HUES48 (cell line): ENCODE measurements around the gene NRCAM.

ENCODE experiments used
- H3K27ac ChIP-seq: one replicate; pipeline ENCODE4 v1.7.0; 2013; ENCODE audit warnings: low read depth, low read length, inconsistent platforms
- H3K27me3 ChIP-seq: 2 replicates; pipeline ENCODE4 v1.6.1; 2013; ENCODE audit warnings: mild to moderate bottlenecking, low read length; ENCODE audit not compliant: control insufficient read depth, insufficient read depth
- H3K36me3 ChIP-seq: 2 replicates; pipeline ENCODE4 v1.6.1; 2013; ENCODE audit warnings: low read length; ENCODE audit not compliant: control insufficient read depth, insufficient read depth
- H3K4me1 ChIP-seq: 2 replicates; pipeline ENCODE4 v1.6.1; 2013; ENCODE audit warnings: mild to moderate bottlenecking, low read length; ENCODE audit not compliant: control insufficient read depth, insufficient read depth
- H3K4me3 ChIP-seq: 2 replicates; pipeline ENCODE4 v1.5.1; 2013; ENCODE audit warnings: mild to moderate bottlenecking, low read depth, low read length
- H3K9ac ChIP-seq: 2 replicates; pipeline ENCODE4 v1.6.1; 2013; ENCODE audit warnings: mild to moderate bottlenecking, low read depth, low read length, moderate library complexity
- H3K9me3 ChIP-seq: 2 replicates; pipeline ENCODE4 v1.6.1; 2013; ENCODE audit warnings: low read length; ENCODE audit not compliant: control insufficient read depth, insufficient read depth

NRCAM gene

DNA sequence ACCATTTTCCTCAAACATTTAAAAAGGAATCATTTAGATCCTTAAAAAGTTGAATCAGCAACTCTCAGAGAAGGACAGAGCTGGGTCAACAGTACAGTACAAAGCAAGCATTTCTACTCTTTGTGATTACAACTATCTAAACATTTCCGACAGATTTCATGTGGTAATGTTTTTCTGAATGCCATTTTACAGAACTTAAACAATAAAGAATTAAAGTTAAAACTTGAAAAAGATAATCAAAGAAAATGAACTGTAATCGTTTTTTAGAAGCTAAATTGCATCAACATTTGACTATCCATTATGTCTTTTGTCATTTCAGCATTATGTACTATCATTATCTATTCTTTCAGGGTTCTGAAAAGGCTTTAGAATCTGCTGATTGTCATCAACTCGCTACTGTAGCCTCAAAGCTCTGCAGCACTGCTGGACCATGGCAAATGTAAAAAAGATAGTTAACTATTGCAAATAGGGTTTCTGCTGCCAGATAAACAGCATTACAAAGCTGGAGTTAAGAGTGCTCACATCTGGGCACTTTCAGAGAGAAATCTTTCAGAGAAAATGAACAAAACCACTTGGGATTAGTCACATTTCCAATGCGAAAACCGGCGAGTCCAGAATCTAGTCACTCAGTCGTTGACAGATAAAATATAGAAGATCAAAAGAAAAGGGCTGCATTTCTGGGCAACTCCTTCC, 165.6 kb downstream of the NRCAM start:
- Histone ChIP-seq H3K27ac (peak overlapping the region; percentile 19), H3K27me3 (no peaks in the 10 kb centered on the region), H3K4me1 (peaks cover 20% of the 10 kb centered on the region), H3K9me3 (no peaks in the 10 kb centered on the region), H3K9ac (no peak overlapping the region), H3K4me3 (no peak overlapping the region), H3K36me3 (no peaks in the 10 kb centered on the region)

DNA sequence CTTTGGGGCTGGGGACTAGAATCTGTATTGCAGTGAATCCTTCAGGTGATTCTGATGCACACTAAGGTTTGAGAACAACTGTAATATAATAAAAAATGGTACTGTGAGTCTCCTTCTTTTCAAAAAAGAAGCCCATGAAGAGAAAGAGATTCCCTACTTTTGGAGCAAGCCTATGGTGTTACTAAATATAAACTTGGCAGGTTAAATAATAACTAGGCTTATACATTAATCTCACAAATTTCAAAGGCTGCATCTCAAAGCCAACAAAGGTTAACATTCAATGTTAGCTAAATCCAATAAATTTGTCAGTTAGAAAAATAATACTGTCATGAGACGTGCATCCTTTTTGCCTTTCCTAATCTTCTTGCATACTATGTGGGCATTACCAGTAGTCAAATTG, 166.4 kb downstream of the NRCAM start:
- Histone ChIP-seq H3K27me3 (no peaks in the 10 kb centered on the region), H3K36me3 (no peaks in the 10 kb centered on the region), H3K4me1 (peaks cover 20% of the 10 kb centered on the region), H3K27ac (no peak overlapping the region), H3K9ac (no peak overlapping the region), H3K4me3 (no peak overlapping the region), H3K9me3 (no peaks in the 10 kb centered on the region)

DNA sequence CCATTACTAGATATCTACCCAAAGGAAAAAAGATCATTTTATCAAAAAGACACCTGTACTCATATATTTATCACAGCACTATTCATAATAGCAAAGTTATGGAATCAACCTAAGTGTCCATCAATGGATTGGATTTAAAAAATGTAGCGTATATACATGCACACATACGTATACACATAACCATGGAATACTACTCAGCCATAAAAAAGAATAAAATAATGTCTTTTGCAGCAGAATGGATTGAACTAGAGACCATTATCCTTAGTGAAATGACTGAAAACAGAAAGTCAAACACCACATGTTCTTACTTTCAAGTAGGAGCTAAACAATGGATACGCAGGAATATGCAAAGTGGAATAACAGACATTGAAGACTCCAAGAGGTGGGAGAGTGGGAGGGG, 168.4 kb downstream of the NRCAM start:
- H3K27me3 ChIP-seq, result no peaks in the 10 kb centered on the region
- H3K4me1 ChIP-seq, result peaks cover 17% of the 10 kb centered on the region

DNA sequence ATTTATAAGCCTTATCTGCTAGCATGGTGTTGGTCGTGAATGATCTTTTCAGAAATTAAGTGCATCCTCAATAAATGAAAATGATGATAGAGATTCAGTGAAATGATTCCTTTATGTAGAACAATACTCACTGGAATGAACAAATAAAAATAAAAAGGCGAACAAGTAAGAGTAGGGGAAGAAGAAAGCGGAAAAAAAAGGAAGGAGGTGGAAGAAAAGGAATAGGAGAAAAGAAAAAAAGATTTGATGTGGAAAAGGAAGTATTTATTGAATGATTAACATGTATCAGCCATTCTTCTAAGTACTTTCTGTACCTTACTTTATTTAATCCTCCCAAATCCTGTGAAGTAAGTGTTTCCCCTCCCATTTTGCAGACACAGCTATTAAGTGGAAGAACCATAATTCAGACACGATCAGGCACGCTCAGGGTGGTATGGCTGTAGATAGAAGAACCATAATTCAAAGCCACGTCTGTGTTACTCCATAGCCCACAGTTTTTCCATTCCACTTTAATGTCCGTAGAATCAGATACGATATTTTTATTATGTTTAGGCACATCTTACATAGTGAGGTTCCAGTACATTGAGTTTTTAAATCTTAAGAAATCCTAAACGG, 169.8 kb downstream of the NRCAM start:
- Histone ChIP-seq H3K36me3 (no peaks in the 10 kb centered on the region), H3K27me3 (no peaks in the 10 kb centered on the region), H3K4me1 (peaks cover 15% of the 10 kb centered on the region), H3K9ac (no peak overlapping the region), H3K27ac (no peak overlapping the region), H3K9me3 (no peaks in the 10 kb centered on the region), H3K4me3 (no peak overlapping the region)

More for the DNA sequence above, 168.4 kb downstream of the NRCAM start:
- H3K36me3 ChIP-seq, result no peaks in the 10 kb centered on the region
- H3K4me3 ChIP-seq, result no peak overlapping the region
- no peak overlapping the region for H3K9ac ChIP-seq
- H3K27ac ChIP-seq, result no peak overlapping the region
- H3K9me3 ChIP-seq, result no peaks in the 10 kb centered on the region

DNA sequence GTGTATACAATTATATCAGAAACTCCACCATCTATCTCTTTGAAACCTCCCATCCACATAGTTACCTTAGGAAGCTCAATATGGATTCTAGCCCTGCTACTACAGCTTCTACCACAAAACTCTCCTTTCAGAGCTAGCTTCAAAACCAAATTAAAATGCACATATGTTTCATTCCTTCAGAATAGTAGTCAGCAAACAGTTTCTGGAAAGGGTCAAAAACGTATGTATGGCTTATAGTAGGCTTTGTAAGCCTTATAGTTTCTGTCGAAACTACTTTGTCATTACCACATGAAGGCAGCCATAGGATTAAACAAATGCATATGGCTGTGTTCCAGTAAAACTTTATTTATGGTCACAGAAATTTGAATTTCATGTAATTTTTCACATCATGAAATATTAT, 170.5 kb downstream of the NRCAM start:
- Histone ChIP-seq H3K27ac (no peak overlapping the region), H3K9ac (no peak overlapping the region), H3K4me3 (no peak overlapping the region), H3K27me3 (no peaks in the 10 kb centered on the region), H3K9me3 (no peaks in the 10 kb centered on the region), H3K36me3 (no peaks in the 10 kb centered on the region), H3K4me1 (peaks cover 9% of the 10 kb centered on the region)

DNA sequence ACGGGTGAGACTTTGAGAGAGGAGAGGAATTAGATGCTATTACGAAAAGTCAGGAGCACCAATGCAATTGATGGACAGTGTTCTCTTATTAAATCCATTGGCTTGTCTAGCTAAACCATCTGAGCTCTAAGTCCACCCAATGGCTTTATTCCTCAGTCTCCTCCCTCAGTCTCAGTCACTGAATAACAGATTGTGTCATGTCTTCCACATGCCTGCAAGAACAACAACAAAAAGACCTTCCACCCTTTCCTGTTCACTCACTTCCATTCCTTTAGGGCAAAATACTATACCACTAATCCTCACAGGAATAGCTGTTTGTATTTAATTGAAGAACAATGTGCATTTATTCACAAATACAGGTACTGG, 171.2 kb downstream of the NRCAM start:
- Histone ChIP-seq H3K36me3 (no peaks in the 10 kb centered on the region), H3K9me3 (no peaks in the 10 kb centered on the region), H3K27me3 (no peaks in the 10 kb centered on the region), H3K4me3 (no peak overlapping the region), H3K27ac (no peak overlapping the region), H3K4me1 (peaks cover under 1% of the 10 kb centered on the region), H3K9ac (no peak overlapping the region)

DNA sequence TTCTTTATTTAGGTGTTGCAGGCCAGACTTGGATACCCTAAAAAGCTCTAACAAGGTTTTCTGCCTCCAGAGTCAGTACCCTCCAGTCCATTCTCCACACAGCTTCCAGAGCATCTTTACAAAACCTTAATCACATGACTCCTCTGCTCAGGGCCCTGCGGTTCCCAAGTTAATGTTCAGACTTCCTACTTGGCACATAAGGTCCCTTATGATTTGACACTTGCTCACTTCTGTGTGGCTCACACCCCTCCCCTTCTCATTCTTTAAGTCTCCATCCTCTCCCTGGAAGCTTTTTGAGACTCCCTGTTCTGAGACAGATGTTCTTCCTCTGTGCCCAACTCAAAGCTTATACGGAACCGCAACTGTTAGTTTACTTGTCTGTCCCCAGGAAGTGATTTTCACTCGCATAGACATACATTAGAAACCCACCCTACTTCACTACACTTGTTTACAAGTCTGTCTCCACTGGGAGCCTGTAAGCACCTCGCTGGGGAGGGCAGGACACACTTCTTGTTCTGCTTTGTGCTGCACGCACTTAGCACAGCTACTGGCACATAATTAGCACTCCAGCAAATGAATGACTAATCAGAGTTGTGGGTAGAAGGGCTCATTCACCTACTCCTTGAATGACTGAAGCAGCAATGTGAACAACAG, 171.8 kb downstream of the NRCAM start:
- H3K9me3 ChIP-seq, result no peaks in the 10 kb centered on the region
- no peaks in the 10 kb centered on the region for H3K4me1 ChIP-seq
- no peaks in the 10 kb centered on the region for H3K27me3 ChIP-seq
- no peak overlapping the region for H3K4me3 ChIP-seq
- H3K27ac ChIP-seq, result no peak overlapping the region
- no peaks in the 10 kb centered on the region for H3K36me3 ChIP-seq
- no peak overlapping the region for H3K9ac ChIP-seq

DNA sequence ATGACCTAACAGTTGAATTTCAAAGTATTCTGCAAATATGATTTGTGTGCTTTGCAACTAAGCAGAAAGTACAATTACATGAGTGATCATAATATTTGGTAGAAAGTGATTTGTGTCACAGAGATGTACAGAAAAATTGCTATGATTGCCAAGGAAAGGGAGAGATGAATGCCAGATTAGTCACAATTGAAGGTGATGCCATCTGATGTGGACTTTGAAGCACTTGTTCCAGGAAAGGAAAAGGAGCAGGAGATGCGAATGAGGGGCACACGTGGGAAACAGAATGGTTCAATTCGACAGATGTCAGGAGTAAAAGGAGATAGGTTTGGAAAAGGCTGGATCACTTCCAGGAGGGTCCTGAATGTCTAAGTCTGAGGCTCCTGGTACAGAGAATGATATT, 173.0 kb downstream of the NRCAM start:
- Histone ChIP-seq H3K4me1 (no peaks in the 10 kb centered on the region), H3K36me3 (no peaks in the 10 kb centered on the region), H3K4me3 (no peak overlapping the region), H3K9ac (no peak overlapping the region), H3K27me3 (no peaks in the 10 kb centered on the region), H3K27ac (no peak overlapping the region), H3K9me3 (no peaks in the 10 kb centered on the region)

DNA sequence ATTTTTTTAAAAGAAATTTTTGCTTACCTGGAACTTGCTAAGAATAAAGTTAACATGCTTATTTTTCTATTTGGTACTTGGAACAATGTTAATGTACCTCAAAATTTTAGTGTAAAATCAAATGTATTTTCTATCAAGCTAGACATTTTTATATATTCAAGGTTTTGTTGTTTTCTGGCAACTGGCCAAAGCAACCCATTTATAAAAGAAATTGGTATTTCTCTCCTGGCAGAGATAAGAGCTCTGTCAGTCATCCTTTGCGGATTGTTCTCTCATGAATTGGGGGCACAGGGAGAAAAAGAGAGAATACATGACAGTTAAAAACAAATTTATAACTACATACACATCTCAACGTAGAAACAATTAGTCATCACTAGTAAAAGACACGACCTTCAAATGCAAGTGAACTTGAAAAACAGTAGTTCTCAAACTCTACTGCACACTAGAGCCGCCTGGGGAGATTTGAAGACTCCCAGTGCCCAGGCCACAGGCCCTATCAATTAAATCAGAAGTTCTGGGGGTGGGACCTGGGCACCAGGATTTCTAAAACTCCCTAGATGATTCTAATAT, 173.7 kb downstream of the NRCAM start:
- H3K4me1 ChIP-seq, result no peaks in the 10 kb centered on the region
- no peaks in the 10 kb centered on the region for H3K27me3 ChIP-seq
- H3K9ac ChIP-seq, result no peak overlapping the region
- H3K36me3 ChIP-seq, result no peaks in the 10 kb centered on the region
- no peaks in the 10 kb centered on the region for H3K9me3 ChIP-seq
- H3K4me3 ChIP-seq, result no peak overlapping the region
- H3K27ac ChIP-seq, result no peak overlapping the region

DNA sequence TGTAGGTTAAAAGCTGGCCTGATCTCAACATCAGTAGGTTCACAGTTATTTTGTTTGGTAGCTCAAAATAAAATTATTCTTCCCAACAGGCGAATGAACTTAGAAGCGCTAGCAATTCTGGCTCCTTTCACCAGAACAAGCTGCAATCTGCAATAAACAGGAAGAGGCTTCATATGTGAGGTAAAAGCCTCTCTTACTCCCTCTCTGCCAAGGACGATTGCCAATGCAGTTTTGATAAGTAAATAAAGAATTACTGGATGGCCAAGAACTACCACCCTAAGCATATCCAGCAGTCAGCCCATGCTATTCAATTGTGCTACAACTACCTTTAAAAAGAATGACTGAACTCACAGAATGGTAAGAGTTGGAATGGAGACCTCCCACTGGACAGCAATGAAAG, 176.1 kb downstream of the NRCAM start:
- Histone ChIP-seq H3K9ac (no peak overlapping the region), H3K36me3 (no peaks in the 10 kb centered on the region), H3K9me3 (no peaks in the 10 kb centered on the region), H3K27me3 (no peaks in the 10 kb centered on the region), H3K4me1 (no peaks in the 10 kb centered on the region), H3K4me3 (no peak overlapping the region), H3K27ac (no peak overlapping the region)

DNA sequence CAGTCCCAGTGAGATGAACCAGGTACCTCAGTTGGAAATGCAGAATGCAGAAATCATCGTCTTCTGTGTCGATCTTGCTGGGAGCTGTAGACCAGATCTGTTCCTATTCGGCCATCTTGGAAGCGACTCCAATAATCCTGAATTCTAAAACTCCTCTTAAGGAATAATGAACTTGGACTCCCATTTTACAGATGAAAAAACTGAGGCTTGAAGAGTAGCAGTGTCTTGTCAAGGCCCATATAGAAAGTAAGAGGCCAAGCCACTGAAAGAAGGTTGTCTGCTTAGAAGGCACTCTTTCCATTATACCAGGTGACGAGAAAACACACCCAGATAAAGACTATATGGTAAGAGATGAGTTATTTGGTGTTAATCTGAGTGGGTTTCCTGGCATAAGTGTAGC, 177.5 kb downstream of the NRCAM start:
- Histone ChIP-seq H3K36me3 (no peaks in the 10 kb centered on the region), H3K27ac (no peak overlapping the region), H3K27me3 (no peaks in the 10 kb centered on the region), H3K4me1 (no peaks in the 10 kb centered on the region), H3K9me3 (no peaks in the 10 kb centered on the region), H3K4me3 (no peak overlapping the region), H3K9ac (no peak overlapping the region)
